HG03571 (cell line): ENCODE measurements around the gene RBM4.

Experiments used
- ATAC-seq: cut with Tn5 transposase; IDR thresholded peaks from one replicate; pipeline ENCODE4 v1.9.1; 2021; ENCODE audit not compliant: unreplicated experiment

The RBM4 gene

DNA sequence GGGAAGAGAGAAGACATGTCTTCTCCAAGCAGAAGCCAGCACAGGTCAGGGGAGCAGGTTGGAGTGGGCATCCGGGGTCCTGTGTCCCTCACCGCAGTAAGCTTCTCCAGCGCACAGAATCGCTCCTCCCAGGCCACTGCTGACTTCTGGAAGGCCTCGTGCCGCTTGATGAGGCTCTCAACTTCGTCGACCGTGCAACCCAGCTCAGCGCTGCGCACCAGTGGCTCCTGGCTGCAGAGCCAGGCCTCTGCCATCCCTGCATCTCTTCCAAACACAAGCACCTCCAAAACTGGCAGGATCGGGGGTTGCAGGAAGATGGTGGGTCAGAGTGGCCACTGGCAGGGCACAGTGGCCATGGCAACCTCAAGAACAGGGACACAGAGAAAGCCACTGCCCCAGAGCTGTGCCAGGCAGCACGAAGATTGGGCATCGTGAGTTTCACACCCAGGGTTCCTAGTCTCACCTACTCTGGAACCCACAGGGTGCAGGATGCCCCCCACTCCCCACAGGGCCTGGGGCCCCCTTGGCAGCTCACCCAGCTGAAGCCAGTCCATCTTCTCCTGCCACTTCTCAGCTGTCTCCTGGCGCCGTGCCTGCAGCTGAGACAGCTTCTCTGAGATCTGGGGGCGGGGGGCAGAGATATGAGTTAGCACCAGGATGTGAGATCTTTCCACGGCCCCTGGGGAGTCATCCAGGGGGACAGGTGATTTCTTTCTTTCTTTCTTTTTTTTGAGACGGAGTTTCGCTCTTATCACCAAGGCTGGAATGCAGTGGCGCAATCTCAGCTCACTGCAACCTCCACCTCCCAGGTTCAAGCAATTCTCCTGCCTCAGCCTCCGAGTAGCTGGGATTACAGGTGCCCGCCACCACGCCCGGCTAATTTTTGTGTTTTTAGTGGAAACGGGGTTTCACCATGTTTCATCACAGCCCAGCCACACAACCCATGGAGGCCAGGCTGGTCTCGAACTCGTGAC is 50.3 kb downstream of the RBM4 start:
- no peak for ATAC-seq

DNA sequence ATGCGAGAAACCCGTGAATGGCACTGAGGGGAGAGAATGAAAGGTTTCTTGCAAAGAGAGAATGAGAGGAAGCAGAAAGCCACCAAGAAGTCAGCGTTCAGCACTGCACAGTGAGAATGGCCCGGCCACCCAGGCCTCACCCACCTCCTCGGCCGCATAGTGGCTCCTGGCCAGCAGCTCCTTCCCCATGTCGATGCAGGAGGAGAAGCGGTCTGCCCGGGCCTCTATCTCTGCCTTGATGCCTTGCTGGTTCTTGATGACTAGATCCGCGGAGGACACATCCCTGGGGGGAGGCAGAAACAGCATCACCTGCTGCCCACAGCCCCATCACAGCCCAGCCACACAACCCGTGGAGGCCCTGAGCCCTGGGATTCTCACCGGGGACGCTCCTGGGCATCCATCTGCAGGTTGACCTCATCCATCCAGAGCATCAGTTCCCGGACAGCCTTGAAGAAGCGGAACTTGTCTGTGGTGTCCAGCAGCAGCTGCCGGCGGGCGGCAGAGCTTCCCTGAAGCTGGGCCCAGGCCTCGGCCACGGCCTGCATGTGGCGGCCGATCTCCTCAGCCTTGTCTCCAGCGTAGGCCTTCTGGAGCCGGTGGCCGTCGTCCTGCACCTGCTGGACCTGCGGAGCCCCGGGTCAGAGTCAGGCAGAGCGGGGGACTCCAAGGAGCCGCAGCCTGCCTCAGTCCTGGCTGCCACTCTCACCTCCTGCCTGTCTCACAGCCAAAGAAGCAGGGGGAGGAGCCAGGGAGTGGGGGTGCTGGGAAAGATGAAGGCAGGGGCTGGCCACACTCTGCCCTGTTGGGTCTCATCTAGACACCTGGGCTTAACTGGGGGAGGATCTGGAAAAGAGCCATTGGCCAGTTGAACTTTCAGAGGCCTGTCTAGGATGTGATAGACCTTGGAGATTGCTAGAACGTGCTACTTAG is 51.4 kb downstream of the RBM4 start:
- no peak for ATAC-seq

DNA sequence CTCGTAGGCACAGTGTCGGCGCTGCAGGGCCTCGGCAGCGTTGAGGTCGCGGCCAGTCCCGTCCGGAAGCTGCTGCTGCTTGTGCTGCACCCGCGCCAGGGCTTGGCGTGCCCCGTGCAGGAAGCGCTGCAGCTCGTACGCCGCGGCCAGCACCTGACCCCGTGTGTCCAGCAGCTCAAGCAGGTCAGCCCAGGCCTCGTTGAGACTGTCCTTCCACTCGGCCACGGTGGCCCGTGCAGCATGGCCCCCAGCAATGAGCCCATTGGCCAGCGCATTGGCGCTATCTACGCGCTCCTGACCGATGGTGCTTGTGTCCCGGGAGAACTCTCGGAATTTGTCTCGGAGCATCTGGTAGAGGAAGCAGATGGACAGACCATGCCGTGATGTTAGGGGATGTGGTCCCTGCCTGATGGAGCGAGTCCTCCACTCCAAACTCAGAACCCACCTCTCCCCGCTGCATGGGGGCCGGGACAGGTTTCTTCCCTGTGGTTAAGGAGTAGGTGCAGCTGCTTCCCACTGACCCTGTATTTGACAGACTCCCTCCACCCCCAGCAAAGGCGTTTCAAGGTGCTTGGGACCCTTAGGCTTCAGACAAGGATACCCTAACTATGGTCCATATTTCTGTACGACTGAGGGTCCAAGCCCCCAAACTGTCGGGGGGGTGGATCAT is 52.9 kb downstream of the RBM4 start:
- no peak for ATAC-seq

- no peak for ATAC-seq
Measured at GRCh38 chr11:66692446-66692845, 53.9 kb downstream of the RBM4 start.

DNA sequence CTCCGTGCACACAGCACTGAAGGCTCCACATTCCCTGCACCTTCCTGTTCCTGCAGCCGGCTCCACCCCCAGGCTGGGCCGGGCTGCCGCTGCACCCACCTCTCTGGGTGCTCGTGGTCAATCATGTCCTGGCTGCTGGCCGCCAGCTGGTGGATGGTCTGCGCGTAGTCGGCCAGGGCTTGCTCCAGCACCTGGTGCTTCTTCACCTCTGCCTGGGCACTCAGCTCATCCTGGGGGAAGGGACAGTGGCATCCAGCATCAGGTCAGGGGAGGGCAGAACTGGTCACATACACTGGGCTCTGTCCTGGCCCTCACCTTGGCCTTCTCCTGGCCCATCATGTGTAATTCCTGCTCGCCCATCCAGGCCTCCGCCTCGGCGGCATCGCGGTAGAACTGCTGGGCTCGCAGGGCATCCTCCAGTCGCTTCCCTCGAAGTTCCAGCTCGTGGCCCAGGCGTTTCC is 54.4 kb downstream of the RBM4 start:
- no peak for ATAC-seq

DNA sequence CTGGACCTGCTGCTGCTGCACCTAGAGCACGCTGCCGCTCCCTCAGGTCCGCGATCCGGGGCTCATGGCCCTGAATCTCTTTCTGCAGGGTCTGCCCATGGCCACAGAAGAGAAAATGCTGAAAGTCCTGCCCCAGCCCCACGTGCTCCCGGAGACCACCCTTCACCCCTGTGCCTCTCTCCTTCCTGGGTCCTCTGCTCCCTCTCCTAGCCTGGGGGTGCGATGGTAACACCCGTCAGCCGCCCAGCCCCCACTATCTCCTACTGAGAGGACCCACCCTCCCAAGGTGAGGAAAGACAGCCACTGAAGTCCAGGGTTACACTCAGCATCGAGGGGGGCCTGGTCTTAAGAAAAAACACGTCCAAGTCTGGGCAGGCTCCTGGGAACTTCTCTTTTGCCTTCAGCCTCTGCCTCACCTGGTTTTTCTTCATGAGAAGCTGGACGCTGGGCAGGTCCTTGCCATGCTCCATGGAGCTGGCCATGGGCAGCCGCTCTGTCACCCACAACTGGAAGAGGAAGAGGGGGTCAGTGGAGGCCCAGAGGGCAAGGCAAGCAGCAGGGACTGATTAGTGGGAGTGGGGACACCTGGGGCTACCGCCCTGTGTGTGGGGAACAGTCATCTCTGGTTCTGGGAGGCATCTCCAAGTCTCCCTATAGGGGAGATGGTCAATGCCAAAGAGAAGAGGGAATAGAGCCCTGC is 55.0 kb downstream of the RBM4 start:
- ATAC-seq: no peak

- ATAC-seq: no peak
Measured at GRCh38 chr11:66694056-66694410, 55.5 kb downstream of the RBM4 start.

DNA sequence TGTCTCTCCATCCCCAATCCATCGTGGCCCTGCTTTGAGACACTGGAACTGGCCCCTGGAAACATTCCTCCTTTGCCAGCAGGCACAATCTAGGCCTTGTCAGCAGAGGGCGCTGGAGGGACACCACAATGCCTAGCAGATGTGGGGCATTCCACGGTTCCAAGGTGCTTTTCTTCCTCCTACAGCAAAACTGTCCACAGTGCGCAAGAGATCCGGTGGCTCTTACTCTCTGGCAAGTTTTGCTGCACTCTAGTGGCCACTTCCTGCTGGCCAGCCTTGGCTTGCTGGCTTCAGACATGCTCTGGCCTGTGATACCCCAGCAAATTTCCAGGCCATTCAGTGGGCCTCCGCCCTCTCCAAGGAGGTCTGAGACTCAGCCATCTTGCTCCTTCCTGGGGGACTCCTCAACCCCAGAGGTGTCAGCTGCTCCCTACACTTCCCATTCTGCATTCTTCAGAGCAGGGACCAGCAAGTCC is 56.3 kb downstream of the RBM4 start:
- no peak for ATAC-seq
